ENCODE measurements around the gene GANAB. TPM values are rescaled to one million over a fixed set of nuclear protein-coding genes. Genes with fewer than 3 reads are reported as not detected.

GANAB gene
- total RNA-seq, 2 donors from 2014 or later: 71.8 to 78.0 TPM

- peaks cover 0 to 36% of the 10 kb centered on the region in 2 donors for H3K4me1 ChIP-seq
- peak overlapping the region; percentile 43 to 85 for H3K4me3 ChIP-seq
- no peaks in the 10 kb centered on the region for H3K9me3 ChIP-seq
- H3K27me3 ChIP-seq: no peaks in the 10 kb centered on the region
- no peak for DNase-seq (ENCODE audit: low spot score)
- peak overlapping the region; percentile 91 to 96 for H3K27ac ChIP-seq
- TF ChIP-seq, protein P1, sequence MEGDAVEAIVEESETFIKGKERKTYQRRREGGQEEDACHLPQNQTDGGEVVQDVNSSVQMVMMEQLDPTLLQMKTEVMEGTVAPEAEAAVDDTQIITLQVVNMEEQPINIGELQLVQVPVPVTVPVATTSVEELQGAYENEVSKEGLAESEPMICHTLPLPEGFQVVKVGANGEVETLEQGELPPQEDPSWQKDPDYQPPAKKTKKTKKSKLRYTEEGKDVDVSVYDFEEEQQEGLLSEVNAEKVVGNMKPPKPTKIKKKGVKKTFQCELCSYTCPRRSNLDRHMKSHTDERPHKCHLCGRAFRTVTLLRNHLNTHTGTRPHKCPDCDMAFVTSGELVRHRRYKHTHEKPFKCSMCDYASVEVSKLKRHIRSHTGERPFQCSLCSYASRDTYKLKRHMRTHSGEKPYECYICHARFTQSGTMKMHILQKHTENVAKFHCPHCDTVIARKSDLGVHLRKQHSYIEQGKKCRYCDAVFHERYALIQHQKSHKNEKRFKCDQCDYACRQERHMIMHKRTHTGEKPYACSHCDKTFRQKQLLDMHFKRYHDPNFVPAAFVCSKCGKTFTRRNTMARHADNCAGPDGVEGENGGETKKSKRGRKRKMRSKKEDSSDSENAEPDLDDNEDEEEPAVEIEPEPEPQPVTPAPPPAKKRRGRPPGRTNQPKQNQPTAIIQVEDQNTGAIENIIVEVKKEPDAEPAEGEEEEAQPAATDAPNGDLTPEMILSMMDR (IDR thresholded peaks at IDR 0.05): no peak
- peaks cover 49% of the 10 kb centered on the region for H3K36me3 ChIP-seq
Observed at GRCh38 chr11:62575156-62575555, 71.3 kb downstream of the GANAB start.

Other genes starting within 250 kb of the GANAB start
- not detected for gene SCGB1A1, start 227.6 kb downstream of the GANAB start, total RNA-seq
- gene AHNAK, start 99.8 kb downstream of the GANAB start, total RNA-seq: 100 to 1,000 TPM; 270 to 441 TPM
- gene EEF1G, start 72.7 kb downstream of the GANAB start, total RNA-seq: 1,000 to 10,000 TPM in 1 of 2 donors, 100 to 1,000 TPM in 1; 707 to 1,175 TPM
- gene TUT1, start 55.1 kb downstream of the GANAB start, total RNA-seq: 1 to 10 TPM; 5.4 to 5.7 TPM
- gene MTA2, start 44.7 kb downstream of the GANAB start, total RNA-seq: 10 to 100 TPM; 30.0 to 40.5 TPM
- 10 to 100 TPM; 15.8 to 21.3 TPM for gene EML3, start 33.8 kb downstream of the GANAB start, total RNA-seq
- gene ROM1, start 33.4 kb downstream of the GANAB start, total RNA-seq: 1 to 10 TPM; 3.2 to 5.3 TPM
- gene B3GAT3, start 24.6 kb downstream of the GANAB start, total RNA-seq: 10 to 100 TPM; 12.7 to 14.0 TPM
- 10 to 100 TPM; 12.1 to 19.8 TPM for gene INTS5, start 6.7 kb upstream of the GANAB start, total RNA-seq
- gene C11orf98, start 18.6 kb upstream of the GANAB start, total RNA-seq: 10 to 100 TPM; 40.1 to 44.0 TPM
- gene CSKMT, start 18.7 kb upstream of the GANAB start, total RNA-seq: 1 to 10 TPM in 1 of 2 donors, under 1 TPM in 1; 0.41 to 3.7 TPM
- 1 to 10 TPM; 5.0 to 8.7 TPM for gene UQCC3, start 25.1 kb upstream of the GANAB start, total RNA-seq
- gene LBHD1, start 25.7 kb upstream of the GANAB start, total RNA-seq: 1 to 10 TPM; 2.3 to 2.4 TPM
- gene UBXN1, start 32.5 kb upstream of the GANAB start, total RNA-seq: 100 to 1,000 TPM in 1 of 2 donors, 10 to 100 TPM in 1; 77.4 to 116 TPM
- gene LRRN4CL, start 42.9 kb upstream of the GANAB start, total RNA-seq: 1 to 10 TPM; 1.5 to 3.0 TPM
- 10 to 100 TPM; 18.6 to 23.0 TPM for gene BSCL2, start 60.8 kb upstream of the GANAB start, total RNA-seq
- gene GNG3, start 61.1 kb upstream of the GANAB start, total RNA-seq: not detected
- gene HNRNPUL2, start 80.8 kb upstream of the GANAB start, total RNA-seq: 10 to 100 TPM; 12.2 to 15.6 TPM
- 10 to 100 TPM in 1 of 2 donors, 1 to 10 TPM in 1; 9.6 to 11.4 TPM for gene TTC9C, start 81.9 kb upstream of the GANAB start, total RNA-seq
- gene ZBTB3, start 107.5 kb upstream of the GANAB start, total RNA-seq: 1 to 10 TPM; 5.1 to 7.8 TPM
- gene POLR2G, start 115.0 kb upstream of the GANAB start, total RNA-seq: 10 to 100 TPM; 32.9 to 34.8 TPM
- gene TAF6L, start 124.8 kb upstream of the GANAB start, total RNA-seq: 1 to 10 TPM; 5.8 to 9.5 TPM
- gene TMEM179B, start 140.8 kb upstream of the GANAB start, total RNA-seq: 10 to 100 TPM; 42.5 to 44.8 TPM
- gene TMEM223, start 145.4 kb upstream of the GANAB start, total RNA-seq: 10 to 100 TPM; 27.7 TPM
- gene NXF1, start 158.8 kb upstream of the GANAB start, total RNA-seq: 10 to 100 TPM; 33.9 to 35.9 TPM
- gene STX5, start 185.4 kb upstream of the GANAB start, total RNA-seq: 10 to 100 TPM; 15.2 to 24.7 TPM
- gene TEX54, start 186.2 kb upstream of the GANAB start, total RNA-seq: not detected
- 10 to 100 TPM; 17.8 to 26.8 TPM for gene WDR74, start 193.0 kb upstream of the GANAB start, total RNA-seq
- 10 to 100 TPM; 27.7 to 64.9 TPM for gene SLC3A2, start 234.3 kb upstream of the GANAB start, total RNA-seq